IMR-90 (cell line): ENCODE measurements around the gene ACO1. TPM values are rescaled to one million over a fixed set of nuclear protein-coding genes. Genes with fewer than 3 reads are reported as not detected.

Source experiments
- ATAC-seq: fragments of 200-7000 bp; cut with Tn5 transposase; 2 replicates; pipeline ENCODE4 v1.9.1; 2020; ENCODE audit warnings: low read depth, mild to moderate bottlenecking, moderate library complexity
- BruUV-seq: library from RNA; stranded (reverse); fragments of 400-500 nt; replicated peaks from 2 replicates; lab custom pipeline; 2021; lab: Mats Ljungman, UMichigan
- CTCF ChIA-PET: fragments of 300-600 bp; formaldehyde crosslinking; extraction: SDS; loops from one replicate; lab custom pipeline; 2021; ENCODE audit warnings: antibody characterized with exemption; lab: Yijun Ruan, JAX
- POLR2A ChIA-PET: fragments of 300-600 bp; sonication (Branson Sonifier 250); formaldehyde crosslinking; loops from one replicate; lab custom pipeline; 2022; ENCODE audit warnings: antibody characterized with exemption; ENCODE audit not compliant: unreplicated experiment; lab: Charles Lee
- DNase-seq: peaks from one replicate; pipeline ENCODE4 v3.0.0; 2013
- H2AFZ ChIP-seq: replicated peaks from 2 replicates; pipeline ENCODE3; 2013; ENCODE audit warnings: low read length, mild to moderate bottlenecking; ENCODE audit not compliant: poor library complexity
- H2AK5ac ChIP-seq: 2 replicates; pipeline ENCODE4 v1.6.1; 2013; ENCODE audit warnings: low read depth, low read length, inconsistent platforms
- H2AK9ac ChIP-seq: replicated peaks from 2 replicates; pipeline ENCODE3; 2013; ENCODE audit warnings: mild to moderate bottlenecking, low read depth, low read length, moderate library complexity; ENCODE audit not compliant: poor library complexity
- H2BK120ac ChIP-seq: 2 replicates; pipeline ENCODE4 v1.6.1; 2013; ENCODE audit warnings: low read depth, low read length, inconsistent platforms
- H2BK15ac ChIP-seq: 3 replicates; pipeline ENCODE4 v1.6.1; 2013; ENCODE audit warnings: low read depth, low read length, inconsistent platforms
- H2BK20ac ChIP-seq: 2 replicates; pipeline ENCODE4 v1.6.1; 2013; ENCODE audit warnings: low read depth, mild to moderate bottlenecking, inconsistent platforms, low read length, moderate library complexity
- H2BK5ac ChIP-seq: 2 replicates; pipeline ENCODE4 v1.6.1; 2013; ENCODE audit warnings: mild to moderate bottlenecking, low read depth, low read length, inconsistent platforms; ENCODE audit not compliant: poor library complexity, severe bottlenecking
- H3K14ac ChIP-seq: replicated peaks from 2 replicates; pipeline ENCODE4 v1.6.1; 2013; ENCODE audit warnings: low read depth, low read length, inconsistent platforms
- H3K18ac ChIP-seq: 2 replicates; pipeline ENCODE4 v1.6.1; 2013; ENCODE audit warnings: low read depth, low read length, control low read depth
- H3K23ac ChIP-seq: 2 replicates; pipeline ENCODE4 v1.6.1; 2013; ENCODE audit warnings: low read depth, low read length, inconsistent platforms
- H3K27ac ChIP-seq: 2 replicates; pipeline ENCODE4 v1.5.1; 2013; ENCODE audit warnings: mild to moderate bottlenecking, control low read depth, low read length; ENCODE audit not compliant: insufficient read depth
- H3K27me3 ChIP-seq: 2 replicates; pipeline ENCODE4 v1.6.1; 2013; ENCODE audit warnings: low read length; ENCODE audit not compliant: control insufficient read depth, insufficient read depth
- H3K36me3 ChIP-seq: 2 replicates; pipeline ENCODE4 v1.6.1; 2013; ENCODE audit warnings: low read length, mixed read lengths; ENCODE audit not compliant: control insufficient read depth, insufficient read depth
- H3K4ac ChIP-seq: 2 replicates; pipeline ENCODE4 v1.6.1; 2013; ENCODE audit warnings: low read depth, low read length, inconsistent platforms
- H3K4me1 ChIP-seq: 2 replicates; pipeline ENCODE4 v1.6.1; 2013; ENCODE audit warnings: low read length, mixed read lengths; ENCODE audit not compliant: control insufficient read depth, insufficient read depth
- H3K4me2 ChIP-seq: 2 replicates; pipeline ENCODE4 v1.6.1; 2013; ENCODE audit warnings: low read depth, mild to moderate bottlenecking, control low read depth, low read length, moderate library complexity
- H3K4me3 ChIP-seq: 2 replicates; pipeline ENCODE4 v1.5.1; 2013; ENCODE audit warnings: low read depth, mild to moderate bottlenecking, control low read depth, low read length, moderate library complexity; ENCODE audit not compliant: insufficient read depth
- H3K56ac ChIP-seq: 2 replicates; pipeline ENCODE4 v1.6.1; 2013; ENCODE audit warnings: low read length, inconsistent platforms; ENCODE audit not compliant: insufficient read depth; ENCODE audit errors: extremely low read depth
- H3K79me1 ChIP-seq, 2 experiments: 2 replicates each; pipeline ENCODE4 v1.6.1; 2013; ENCODE audit warnings: low read length in 2 of 2, inconsistent platforms in 1 of 2, low read depth in 1 of 2
- H3K9ac ChIP-seq: 2 replicates; pipeline ENCODE4 v1.6.1; 2013; ENCODE audit warnings: low read depth, low read length, control low read depth
- H3K9me1 ChIP-seq: 2 replicates; pipeline ENCODE4 v1.6.1; 2013; ENCODE audit warnings: low read length, inconsistent platforms; ENCODE audit not compliant: insufficient read depth
- H3K9me3 ChIP-seq: 2 replicates; pipeline ENCODE4 v1.6.1; 2013; ENCODE audit warnings: low read length; ENCODE audit not compliant: control insufficient read depth, insufficient read depth
- H4K20me1 ChIP-seq: 2 replicates; pipeline ENCODE4 v1.6.1; 2013; ENCODE audit warnings: low read length, inconsistent platforms; ENCODE audit not compliant: insufficient read depth
- H4K5ac ChIP-seq: 2 replicates; pipeline ENCODE4 v1.6.1; 2013; ENCODE audit warnings: mild to moderate bottlenecking, low read depth, low read length, control low read depth
- H4K8ac ChIP-seq, 2 experiments: 2 replicates each; pipeline ENCODE4 v1.6.1; 2013; ENCODE audit warnings: low read depth in 2 of 2, low read length in 2 of 2, control low read depth in 1 of 2, inconsistent platforms in 1 of 2
- H4K91ac ChIP-seq: 2 replicates; pipeline ENCODE4 v1.6.1; 2013; ENCODE audit warnings: low read depth, low read length, inconsistent platforms; ENCODE audit not compliant: insufficient read depth
- CEBPB ChIP-seq: IDR thresholded peaks from 2 replicates; pipeline ENCODE4 v1.6.1; 2012; ENCODE audit warnings: low read depth, low read length, improper control_type of control experiment
- FOS ChIP-seq: fragments of 150-350 bp; IDR thresholded peaks from 2 replicates; pipeline ENCODE4 v1.6.1; 2016; ENCODE audit warnings: low read depth, low read length
- MAZ ChIP-seq: IDR thresholded peaks from 2 replicates; pipeline ENCODE4 v1.6.1; 2012; ENCODE audit warnings: low read depth, mild to moderate bottlenecking, low read length, improper control_type of control experiment, moderate library complexity, borderline replicate concordance
- WGBS, 2 experiments: methylation state at CpG; one replicate each; pipeline versions ENCODE4 v1.1.5 to v1.1.7; 2013; ENCODE audit warnings: missing lambda C conversion rate in 2 of 2; ENCODE audit not compliant: insufficient read length in 1 of 2; ENCODE audit errors: extremely low coverage in 2 of 2; 5-methylcytosine and 5-hydroxymethylcytosine counted together
- dilution Hi-C: fragments of 300-500 bp; cut with HindIII; formaldehyde crosslinking; loops from one replicate; pipeline ENCODE4 v1.14.3; 2018; ENCODE audit warnings: low sequenced_read_pairs; ENCODE audit not compliant: unreplicated experiment
- in situ Hi-C: fragments of 300-500 bp; cut with MboI; formaldehyde crosslinking; loops from 3 replicates; pipeline ENCODE4 v1.14.3; 2019; ENCODE audit warnings: low sequenced_read_pairs, inconsistent platforms, mixed read lengths
- intact Hi-C: fragments of 100-400 bp; cut with micrococcal nuclease; formaldehyde crosslinking; loops from 2 replicates; pipeline ENCODE4 v1.10.0; 2022
- polyA plus RNA-seq, 3 experiments: library from polyadenylated mRNA; depleted of rRNA; stranded (reverse); fragments of >200 nt; gene quantifications; 2 replicates each; pipeline ENCODE4 v1.2.3, GENCODE V29; 2012; ENCODE audit warnings: low replicate concordance in 1 of 3
- total RNA-seq: library from RNA; depleted of rRNA; stranded (reverse); fragments of >200 nt; gene quantifications from 2 replicates; pipeline ENCODE4 v1.2.3, GENCODE V29; 2012

Gene ACO1
- total and polyA plus RNA-seq, 2 of the 4 experiments (the other 2 are of a cell fraction), result 85.9 to 158 TPM

DNA sequence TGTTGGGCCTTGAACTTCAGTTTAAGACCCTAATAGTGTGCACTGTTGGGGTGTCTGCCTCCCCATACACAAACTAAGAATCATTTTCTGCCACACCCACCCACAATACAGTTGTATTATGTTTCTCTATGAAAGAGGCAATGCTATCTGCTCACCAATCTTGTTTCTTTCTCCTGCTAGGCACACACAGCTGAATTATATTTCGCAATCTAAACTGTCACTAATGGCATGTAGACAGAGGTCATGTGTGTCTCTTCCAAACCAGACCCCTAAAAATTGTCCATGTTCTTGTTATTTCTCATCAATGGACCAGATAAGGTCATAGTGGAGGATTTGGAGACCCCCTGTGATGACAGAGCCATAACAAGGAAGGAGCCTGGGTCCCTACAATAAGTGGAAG is 84.3 kb downstream of the ACO1 start:
- Histone ChIP-seq H2BK5ac (no peak overlapping the region), H3K14ac (no peak overlapping the region), H3K4ac (no peak overlapping the region), H4K91ac (no peak overlapping the region), H4K5ac (no peak overlapping the region), H2AK9ac (no peak overlapping the region), H3K9me3 (no peaks in the 10 kb centered on the region), H2AK5ac (no peak overlapping the region), H2BK120ac (no peak overlapping the region), H3K18ac (no peak overlapping the region), H2BK20ac (no peak overlapping the region), H3K4me2 (no peak overlapping the region), H3K56ac (no peak overlapping the region), H3K27ac (no peak overlapping the region), H3K79me1 (no peaks in the 10 kb centered on the region; a peak in 1 of 4 replicates), H2BK15ac (no peak overlapping the region), H4K8ac (no peak overlapping the region), H3K23ac (no peak overlapping the region), H4K20me1 (no peaks in the 10 kb centered on the region), H3K4me3 (no peak overlapping the region), H3K36me3 (peaks cover 13% of the 10 kb centered on the region), H3K9me1 (no peaks in the 10 kb centered on the region; the same call in 1 of the 2 replicates), H3K4me1 (no peaks in the 10 kb centered on the region), H2AFZ (no peak overlapping the region), H3K9ac (no peak overlapping the region), H3K27me3 (no peaks in the 10 kb centered on the region)
- intact Hi-C loops (no loop called here), dilution Hi-C loops (no loop called here), in situ Hi-C loops (no loop called here)
- BruUV-seq, result no TSS peak
- DNase-seq (no peak), ATAC-seq (no peak)
- CTCF ChIA-PET, result no interaction called here
- WGBS, 2 experiments, result no CpG with 5 or more reads among the region's 1 CpG
- POLR2A ChIA-PET, result no interaction called here
- TF ChIP-seq FOS (no peak), CEBPB (peak; percentile 88), MAZ (no peak)
